Naive B cell (primary cell): ENCODE measurements around the gene CD82. TPM values are rescaled to one million over a fixed set of nuclear protein-coding genes. Genes with fewer than 3 reads are reported as not detected.

ENCODE experiments used
- ATAC-seq, 2 donors: fragments of 150-1000 bp; cut with Tn5 transposase; 2 replicates each; pipeline ENCODE4 v1.10.0; 2021; ENCODE audit warnings: low read depth in 2 of 2, mild to moderate bottlenecking in 2 of 2, moderate library complexity in 2 of 2
- DNase-seq: peaks from one replicate; pipeline ENCODE4 v3.0.0; 2022
- H3K27ac Mint-ChIP-seq, 6 donors: one replicate each; pipeline ENCODE4 v1.8.0; 2020 to 2022; ENCODE audit warnings: mild to moderate bottlenecking in 6 of 6, mixed read lengths in 6 of 6, moderate library complexity in 5 of 6, inconsistent platforms in 2 of 6
- H3K27me3 Mint-ChIP-seq, 3 donors: one replicate each; pipeline ENCODE4 v1.8.0; 2021 to 2022; ENCODE audit warnings: mixed read lengths in 3 of 3, mild to moderate bottlenecking in 1 of 3
- H3K36me3 Mint-ChIP-seq, 2 donors: one replicate each; pipeline ENCODE4 v1.8.0; 2020 to 2022; ENCODE audit warnings: mixed read lengths in 2 of 2, inconsistent platforms in 1 of 2, mild to moderate bottlenecking in 1 of 2
- H3K4me1 Mint-ChIP-seq, 3 donors: one replicate each; pipeline ENCODE4 v1.8.0; 2020 to 2022; ENCODE audit warnings: mixed read lengths in 3 of 3, inconsistent platforms in 1 of 3, mild to moderate bottlenecking in 1 of 3, moderate library complexity in 1 of 3
- H3K4me3 Mint-ChIP-seq, 8 donors: one replicate each; pipeline ENCODE4 v1.8.0; 2020 to 2022; ENCODE audit warnings: mild to moderate bottlenecking in 8 of 8, mixed read lengths in 8 of 8, moderate library complexity in 8 of 8, inconsistent platforms in 2 of 8
- H3K9me3 Mint-ChIP-seq, 7 donors: one replicate each; pipeline ENCODE4 v1.8.0; 2020 to 2022; ENCODE audit warnings: mixed read lengths in 7 of 7, mild to moderate bottlenecking in 5 of 7, inconsistent platforms in 2 of 7, moderate library complexity in 1 of 7
- polyA plus RNA-seq, 6 donors: library from polyadenylated mRNA; unstranded; fragments of 300-500 nt; fragmentation: Illumina TruSeq; gene quantifications; one replicate each; pipeline ENCODE4 v1.2.3, GENCODE V29; 2021; ENCODE audit warnings: low read depth in 6 of 6

The CD82 gene
- polyA plus RNA-seq, 6 donors from 2014 or later, result 146 to 292 (median 225) TPM

DNA sequence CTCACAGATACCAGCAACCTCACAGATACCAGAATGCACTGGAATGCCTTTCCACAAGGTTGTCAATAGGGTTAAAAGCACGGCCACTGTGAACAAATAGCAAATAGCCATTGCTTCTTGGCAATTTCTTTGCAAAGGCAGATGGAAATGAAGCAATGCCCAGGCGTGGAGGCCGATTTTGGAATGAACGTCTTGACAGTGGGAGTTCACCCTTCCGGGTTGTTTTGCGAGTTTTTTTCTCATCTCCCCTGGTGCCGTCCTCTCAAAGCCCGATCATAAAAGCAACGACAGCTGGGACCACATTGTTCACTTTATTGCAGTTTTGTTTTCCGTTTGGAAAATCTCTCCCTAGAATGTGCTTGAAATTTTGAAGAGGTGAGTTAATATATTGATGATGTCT is 38.0 kb upstream of the CD82 start:
- no peak for DNase-seq
- Mint-ChIP-seq H3K27ac (peak overlapping the region in 1 of 6 donors; percentile 15), H3K9me3 (no peaks in the 10 kb centered on the region), H3K36me3 (no peaks in the 10 kb centered on the region), H3K27me3 (peaks cover 23 to 51% (median 36%) of the 10 kb centered on the region in 3 donors), H3K4me1 (peaks cover 0 to 10% (median 4%) of the 10 kb centered on the region in 3 donors), H3K4me3 (peak overlapping the region in 1 of 8 donors; percentile 41)
- ATAC-seq, result no peak

DNA sequence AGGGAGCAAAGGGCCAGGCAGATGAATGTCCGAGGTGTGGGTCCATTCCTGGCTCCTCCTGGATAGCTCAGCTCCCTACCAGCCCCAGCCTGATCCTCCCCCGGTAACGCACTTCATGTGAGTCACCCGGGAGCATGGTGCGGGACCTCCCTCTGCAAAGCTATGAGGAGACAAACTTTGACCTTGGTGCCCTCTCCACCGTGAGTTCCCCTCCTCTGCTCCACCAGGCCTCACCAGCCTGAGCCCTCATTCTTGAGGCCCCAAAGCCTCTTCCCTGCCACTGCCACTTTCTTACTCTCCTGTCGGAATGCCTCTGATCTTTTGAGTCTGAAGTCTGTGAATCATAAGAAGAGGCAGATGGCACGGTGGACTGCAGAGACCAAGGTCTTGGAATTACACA is 37.4 kb upstream of the CD82 start:
- peak overlapping the region in 1 of 6 donors; percentile 12 for H3K27ac Mint-ChIP-seq
- no peaks in the 10 kb centered on the region for H3K9me3 Mint-ChIP-seq
- ATAC-seq (no peak), DNase-seq (no peak)
- H3K36me3 Mint-ChIP-seq, result no peaks in the 10 kb centered on the region
- no peak overlapping the region for H3K4me3 Mint-ChIP-seq
- H3K27me3 Mint-ChIP-seq, result peaks cover 19 to 44% (median 30%) of the 10 kb centered on the region in 3 donors
- H3K4me1 Mint-ChIP-seq, result peaks cover 0 to 10% (median 4%) of the 10 kb centered on the region in 3 donors

DNA sequence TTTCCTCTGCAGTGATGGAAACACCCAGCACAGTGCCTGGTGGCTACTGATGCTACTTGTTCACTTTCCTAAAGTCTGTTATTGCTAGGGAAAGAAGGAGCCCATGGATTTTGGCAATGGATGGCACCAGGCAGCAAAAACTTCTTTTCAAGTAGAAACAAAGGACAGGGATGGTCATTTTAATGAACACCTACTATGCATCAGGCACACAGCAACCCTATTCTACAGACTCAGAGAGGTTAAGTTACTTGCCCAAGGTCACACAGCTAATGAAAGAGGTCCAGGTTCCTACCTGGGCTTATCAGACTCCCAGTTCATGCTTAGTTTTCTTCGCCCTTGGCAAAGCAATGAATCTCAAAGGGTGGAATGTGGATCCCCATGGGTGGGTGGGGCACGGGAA is 36.9 kb upstream of the CD82 start:
- Mint-ChIP-seq H3K27me3 (peaks cover 17 to 40% (median 30%) of the 10 kb centered on the region in 3 donors), H3K4me3 (no peak overlapping the region), H3K36me3 (no peaks in the 10 kb centered on the region), H3K9me3 (no peaks in the 10 kb centered on the region), H3K4me1 (peaks cover 0 to 9% (median 4%) of the 10 kb centered on the region in 3 donors), H3K27ac (peak overlapping the region in 1 of 6 donors; percentile 21)
- DNase-seq, result no peak
- ATAC-seq, result no peak

DNA sequence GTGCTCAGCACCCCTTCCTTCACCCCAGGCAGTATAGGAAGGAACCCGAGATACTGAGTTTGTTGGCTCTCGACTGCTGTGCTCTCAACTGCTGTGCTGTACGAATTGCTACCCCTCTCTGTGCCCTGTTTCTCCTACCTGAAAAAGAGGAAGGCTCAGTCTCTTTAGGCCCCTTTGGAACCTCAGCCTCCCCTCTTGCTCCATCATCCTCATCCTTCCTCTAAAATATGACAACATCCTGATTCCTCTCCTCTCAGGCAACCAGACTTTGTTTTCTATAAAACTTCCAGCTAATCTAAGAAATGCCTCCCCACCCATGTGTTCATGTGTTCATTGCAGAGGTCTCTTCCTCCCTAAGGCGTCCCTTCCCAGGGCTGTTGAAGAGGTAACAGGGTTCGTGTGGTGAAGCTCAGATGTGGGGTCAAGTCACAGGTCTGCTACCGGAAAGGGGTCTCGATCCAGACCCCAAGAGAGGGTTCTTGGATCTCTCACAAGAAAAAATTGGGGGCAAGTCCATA is 35.5 kb upstream of the CD82 start:
- Mint-ChIP-seq H3K4me1 (peaks cover 0 to 7% (median 4%) of the 10 kb centered on the region in 3 donors), H3K4me3 (no peak overlapping the region), H3K9me3 (no peaks in the 10 kb centered on the region), H3K27me3 (peaks cover 15 to 41% (median 37%) of the 10 kb centered on the region in 3 donors), H3K36me3 (no peaks in the 10 kb centered on the region), H3K27ac (no peak overlapping the region)
- no peak for ATAC-seq
- DNase-seq, result no peak

DNA sequence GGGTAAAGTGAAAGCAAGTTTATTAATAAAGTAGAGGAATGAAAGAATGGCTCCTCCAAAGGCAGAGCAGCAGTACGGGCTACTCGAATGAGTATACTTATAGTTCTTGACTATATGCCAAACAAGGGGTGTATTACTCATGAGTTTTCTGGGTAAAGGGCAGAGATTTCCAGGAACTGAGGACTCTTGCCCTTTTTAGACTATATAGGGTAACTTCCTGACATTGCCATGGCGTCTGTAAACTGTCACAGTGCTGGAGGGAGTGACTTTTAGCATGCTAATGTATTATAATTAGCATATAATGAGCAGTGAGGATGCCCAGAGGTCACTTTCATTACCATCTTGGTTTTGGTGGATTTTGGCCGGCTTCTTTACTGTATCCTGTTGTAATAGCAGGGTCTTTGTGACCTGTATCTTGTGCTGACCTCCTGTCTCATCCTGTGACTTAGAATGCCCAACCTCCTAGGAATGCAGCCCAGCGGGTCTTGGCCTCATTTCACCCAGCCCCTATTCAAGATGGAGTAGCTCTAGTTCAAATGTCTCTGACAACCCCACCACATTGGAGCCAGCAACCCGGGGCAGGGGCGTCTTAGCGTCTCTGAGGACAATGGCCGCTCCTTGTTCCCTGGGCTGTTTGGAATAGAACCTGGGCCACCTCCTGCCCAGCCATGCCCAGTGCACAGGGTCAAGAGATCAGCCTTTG is 34.9 kb upstream of the CD82 start:
- Mint-ChIP-seq H3K36me3 (no peaks in the 10 kb centered on the region), H3K4me3 (no peak overlapping the region), H3K4me1 (peaks cover 0 to 7% (median 4%) of the 10 kb centered on the region in 3 donors), H3K9me3 (no peaks in the 10 kb centered on the region), H3K27me3 (peaks cover 16 to 38% (median 37%) of the 10 kb centered on the region in 3 donors), H3K27ac (no peak overlapping the region)
- no peak for ATAC-seq
- DNase-seq, result no peak

DNA sequence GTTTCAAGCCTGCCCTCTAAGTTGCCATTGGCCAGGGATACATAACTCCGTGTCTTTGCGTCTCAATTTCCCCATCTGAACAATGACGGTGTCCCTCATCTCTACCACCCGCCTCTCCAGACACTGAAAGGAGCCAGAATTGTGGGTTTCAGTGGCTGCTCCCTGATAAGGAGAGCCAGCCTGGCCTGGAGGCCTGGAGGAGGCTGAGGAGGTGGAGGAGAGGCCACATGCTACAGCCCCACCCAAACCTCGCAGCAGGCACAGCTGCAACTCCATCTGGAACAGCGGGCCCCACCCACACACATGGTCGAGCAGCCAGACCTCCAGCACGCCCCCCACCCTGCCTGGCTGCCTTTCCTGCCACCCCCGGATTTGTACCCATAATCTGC is 34.4 kb upstream of the CD82 start:
- Mint-ChIP-seq H3K4me1 (peaks cover 0 to 7% (median 4%) of the 10 kb centered on the region in 3 donors), H3K9me3 (no peaks in the 10 kb centered on the region), H3K4me3 (no peak overlapping the region), H3K27ac (no peak overlapping the region), H3K36me3 (no peaks in the 10 kb centered on the region), H3K27me3 (peaks cover 20 to 37% (median 33%) of the 10 kb centered on the region in 3 donors)
- ATAC-seq, result no peak
- no peak for DNase-seq

DNA sequence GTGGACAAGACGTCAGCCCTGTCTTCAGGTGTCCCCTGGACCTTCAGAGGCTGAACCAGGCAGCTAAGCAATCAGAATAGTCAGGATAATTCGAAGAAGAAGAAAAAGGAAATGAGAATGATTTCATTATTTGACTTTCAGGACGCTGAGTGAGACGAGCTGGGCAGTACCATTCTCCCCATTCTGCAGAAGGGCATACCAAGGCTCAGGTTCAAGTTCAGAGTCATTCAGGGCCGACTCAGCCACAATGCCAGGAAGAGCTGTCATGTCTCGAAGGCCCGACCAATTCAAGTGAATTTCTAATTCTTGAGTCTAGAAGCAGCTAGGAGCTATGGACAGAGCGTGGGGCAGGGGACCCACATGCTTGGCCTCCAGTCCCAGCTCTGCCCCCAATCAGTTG is 33.8 kb upstream of the CD82 start:
- no peaks in the 10 kb centered on the region for H3K9me3 Mint-ChIP-seq
- peaks cover 0 to 7% (median 4%) of the 10 kb centered on the region in 3 donors for H3K4me1 Mint-ChIP-seq
- no peaks in the 10 kb centered on the region for H3K36me3 Mint-ChIP-seq
- no peak for DNase-seq
- no peak overlapping the region for H3K4me3 Mint-ChIP-seq
- peaks cover 20 to 42% (median 30%) of the 10 kb centered on the region in 3 donors for H3K27me3 Mint-ChIP-seq
- H3K27ac Mint-ChIP-seq, result peak overlapping the region in 1 of 6 donors; percentile 19
- no peak for ATAC-seq

DNA sequence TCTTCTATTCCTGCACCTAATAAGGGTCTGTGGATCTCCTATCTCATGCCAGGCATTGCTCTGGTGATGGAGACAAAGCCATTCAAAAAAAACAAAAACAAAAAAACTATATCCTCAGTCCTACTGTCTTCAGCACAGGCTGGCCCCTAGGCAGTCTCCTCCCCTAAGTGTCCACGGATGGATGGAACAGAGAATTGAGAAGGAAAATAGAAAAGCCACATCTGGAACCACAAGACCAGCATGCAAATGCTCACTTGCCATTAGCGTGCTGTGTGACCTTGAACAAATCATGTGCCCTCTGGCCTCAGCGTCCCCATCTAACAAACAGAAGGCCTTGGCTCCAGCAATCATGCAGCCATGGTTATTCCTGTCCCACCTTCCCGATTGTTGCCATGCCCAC is 32.7 kb upstream of the CD82 start:
- no peak for DNase-seq
- Mint-ChIP-seq H3K4me3 (no peak overlapping the region), H3K36me3 (no peaks in the 10 kb centered on the region), H3K27ac (no peak overlapping the region), H3K4me1 (peaks cover 0 to 7% (median 4%) of the 10 kb centered on the region in 3 donors), H3K9me3 (no peaks in the 10 kb centered on the region), H3K27me3 (peaks cover 15 to 44% (median 22%) of the 10 kb centered on the region in 3 donors)
- no peak for ATAC-seq

DNA sequence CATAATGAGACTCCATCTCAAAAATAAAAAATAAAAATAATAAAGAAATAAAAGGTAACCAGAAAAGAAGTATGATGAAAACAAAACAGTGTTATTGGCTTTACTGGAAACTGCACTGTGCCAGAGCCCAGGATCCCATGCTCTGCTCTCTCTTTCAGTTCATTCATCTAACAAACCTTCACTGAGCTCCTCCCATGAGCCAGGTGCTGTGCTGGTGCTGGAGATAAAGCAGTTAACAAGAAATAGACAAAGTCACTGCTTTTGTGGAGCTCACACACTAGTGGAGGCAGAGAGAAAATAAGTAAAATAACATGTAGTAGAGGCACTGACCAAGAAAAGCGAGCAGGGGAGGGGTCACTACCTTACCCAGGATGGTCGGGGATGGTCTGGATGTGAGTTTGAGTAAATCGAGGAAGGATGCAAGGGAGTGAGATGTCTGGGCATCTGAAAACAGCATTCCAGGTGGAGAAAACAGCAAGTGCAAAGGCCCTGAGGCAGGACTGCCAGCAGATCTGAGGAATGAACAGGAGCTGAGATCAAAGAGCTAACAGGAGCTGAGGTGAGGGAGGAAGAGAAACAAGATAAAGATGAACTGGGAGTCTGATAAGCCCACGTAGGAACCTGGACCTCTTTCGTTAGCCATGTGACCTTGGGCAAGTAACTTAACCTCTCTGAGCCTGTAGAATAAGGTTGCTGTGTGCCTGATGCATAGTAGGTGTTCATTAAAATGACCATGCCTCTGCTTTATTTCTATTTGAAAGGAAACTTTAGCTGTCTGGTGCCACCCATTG is 31.3 kb upstream of the CD82 start:
- Mint-ChIP-seq H3K27me3 (peaks cover 15 to 38% (median 22%) of the 10 kb centered on the region in 3 donors), H3K27ac (no peak overlapping the region), H3K4me3 (peak overlapping the region in 1 of 8 donors; percentile 14), H3K9me3 (no peaks in the 10 kb centered on the region), H3K36me3 (no peaks in the 10 kb centered on the region), H3K4me1 (peaks cover 4 to 11% (median 8%) of the 10 kb centered on the region in 3 donors)
- ATAC-seq, result no peak
- DNase-seq, result no peak

DNA sequence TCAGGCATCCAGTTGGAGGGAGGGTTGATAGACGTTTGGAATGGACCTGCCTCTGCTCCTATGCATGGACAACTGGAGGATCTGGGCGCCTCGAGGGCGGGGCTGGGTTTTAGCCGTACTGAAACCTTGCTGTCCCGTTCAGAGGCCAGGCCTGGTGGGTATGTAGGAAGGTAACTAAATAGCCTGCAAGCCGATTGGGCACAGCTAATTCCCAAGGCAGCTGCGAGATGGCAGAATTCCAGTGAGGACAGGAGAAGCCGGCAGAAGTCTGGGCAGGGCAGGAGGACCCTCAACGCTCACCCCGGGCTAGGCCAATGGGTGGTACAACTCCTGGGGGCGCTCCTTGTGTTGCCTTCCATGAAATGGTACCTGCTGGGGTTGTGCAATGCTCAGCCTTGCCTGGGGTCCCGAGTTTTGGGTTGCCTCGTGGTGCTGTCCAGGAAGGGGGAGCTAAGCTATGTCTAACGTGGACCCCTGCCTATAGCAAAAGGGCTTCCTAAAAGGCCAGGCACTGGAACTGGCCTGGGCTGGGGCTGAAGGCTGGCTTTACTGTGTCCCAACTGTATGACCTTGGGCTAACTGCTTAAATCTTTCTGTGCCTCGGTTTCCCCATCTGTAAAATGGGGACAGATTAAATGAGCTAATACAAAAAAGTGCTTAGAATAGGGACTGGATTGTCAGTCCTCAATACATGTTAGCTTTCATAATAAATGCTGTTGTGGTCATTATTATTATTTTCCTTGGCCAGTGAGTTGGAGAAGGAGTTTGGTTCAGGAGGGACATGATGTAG is 30.1 kb upstream of the CD82 start:
- Mint-ChIP-seq H3K27me3 (peaks cover 9 to 30% (median 22%) of the 10 kb centered on the region in 3 donors), H3K9me3 (no peaks in the 10 kb centered on the region), H3K4me1 (peaks cover 4 to 8% (median 7%) of the 10 kb centered on the region in 3 donors), H3K27ac (no peak overlapping the region), H3K4me3 (no peak overlapping the region), H3K36me3 (no peaks in the 10 kb centered on the region)
- ATAC-seq (no peak), DNase-seq (no peak)

DNA sequence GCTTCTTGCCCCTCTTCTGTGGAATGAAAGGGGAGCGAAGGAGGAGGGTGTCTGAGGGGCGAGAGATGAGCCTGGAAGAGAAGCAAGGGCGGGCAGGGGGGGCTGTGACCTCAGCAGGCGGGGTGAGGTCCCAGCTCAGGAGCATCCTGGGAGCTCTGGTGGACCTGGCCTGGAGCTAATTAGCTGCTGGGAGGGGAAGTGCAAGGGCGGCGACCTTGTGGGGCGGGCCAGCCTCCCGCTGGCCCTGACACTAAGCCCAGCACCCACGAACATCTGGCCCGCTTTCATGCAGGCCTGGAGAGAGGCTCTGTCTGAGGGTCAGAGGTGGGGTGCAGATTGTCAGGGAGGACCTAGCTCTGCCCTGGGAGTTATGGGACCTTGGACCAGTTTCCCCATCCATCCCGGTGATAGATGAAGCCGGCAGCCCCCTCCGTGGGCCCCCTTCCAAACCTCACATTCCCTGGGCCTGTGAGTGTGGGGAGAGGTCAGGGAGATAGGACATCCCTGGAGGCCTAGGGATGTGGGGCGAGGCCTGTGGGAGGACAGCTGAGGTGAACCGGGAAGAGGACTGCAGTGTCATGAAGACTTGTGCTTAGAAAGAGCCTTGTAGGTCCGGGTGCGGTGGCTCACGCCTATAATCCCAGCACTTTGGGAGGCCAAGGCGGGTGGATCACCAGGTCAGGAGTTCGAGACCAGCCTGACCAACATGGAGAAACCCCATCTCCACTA is 28.5 kb upstream of the CD82 start:
- DNase-seq (no peak), ATAC-seq (no peak)
- Mint-ChIP-seq H3K27ac (peak overlapping the region in 1 of 6 donors; percentile 70), H3K36me3 (no peaks in the 10 kb centered on the region), H3K4me1 (peaks cover 0 to 8% (median 4%) of the 10 kb centered on the region in 3 donors), H3K27me3 (peaks cover 9 to 30% (median 12%) of the 10 kb centered on the region in 3 donors), H3K4me3 (no peak overlapping the region), H3K9me3 (no peaks in the 10 kb centered on the region)

DNA sequence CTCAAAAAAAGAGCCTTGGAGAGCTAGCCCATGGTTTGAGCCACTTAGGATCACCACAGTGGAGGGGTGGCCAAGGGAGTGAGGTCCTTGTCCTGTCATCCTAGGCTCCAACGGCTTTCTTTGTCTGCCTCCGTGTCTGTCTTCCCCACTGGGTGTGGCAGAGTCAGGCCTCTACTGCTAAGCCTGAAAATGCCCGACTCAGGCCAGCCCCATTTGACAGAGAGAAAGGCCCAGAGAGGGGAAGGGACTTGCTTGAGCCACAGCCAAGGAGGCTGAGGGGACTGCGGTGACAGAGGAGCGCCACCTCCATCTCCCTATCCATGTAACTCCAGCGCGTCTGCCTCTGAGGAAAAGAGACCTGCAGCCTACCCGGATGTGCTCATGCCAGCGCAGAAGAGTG is 27.8 kb upstream of the CD82 start:
- Mint-ChIP-seq H3K4me3 (no peak overlapping the region), H3K9me3 (no peaks in the 10 kb centered on the region)

More for the DNA sequence above, 27.8 kb upstream of the CD82 start:
- H3K4me1 Mint-ChIP-seq, result peaks cover 0 to 8% (median 4%) of the 10 kb centered on the region in 3 donors
- no peak overlapping the region for H3K27ac Mint-ChIP-seq
- no peak for DNase-seq
- no peaks in the 10 kb centered on the region for H3K36me3 Mint-ChIP-seq
- no peak for ATAC-seq
- peaks cover 9 to 30% (median 12%) of the 10 kb centered on the region in 3 donors for H3K27me3 Mint-ChIP-seq
